MCF 10A (cell line): Measurements from ENCODE around the gene ACTL8. TPM values are rescaled to one million over a fixed set of nuclear protein-coding genes. Genes with fewer than 3 reads are reported as not detected.

Experiments used
- BruUV-seq: library from RNA; stranded (reverse); fragments of 400-500 nt; replicated peaks from 2 replicates; lab custom pipeline; 2021; lab: Mats Ljungman, UMichigan
- CTCF ChIA-PET: fragments of 300-600 bp; sonication (Branson Sonifier 250); formaldehyde crosslinking; extraction: SDS; loops from one replicate; lab custom pipeline; 2021; ENCODE audit warnings: antibody characterized with exemption, inconsistent platforms; lab: Yijun Ruan, JAX
- POLR2A ChIA-PET: fragments of 300-600, 350-650 bp; sonication (Branson Sonifier 250); formaldehyde crosslinking; extraction: SDS; loops from one replicate; lab custom pipeline; 2020; ENCODE audit warnings: antibody characterized with exemption, inconsistent platforms; lab: Yijun Ruan, JAX
- DNase-seq: peaks from one replicate; pipeline ENCODE4 v3.0.0-alpha.2; 2018; ENCODE audit not compliant: unreplicated experiment
- H3K27ac Mint-ChIP-seq: one replicate; pipeline ENCODE4 v1.8.0; 2022; ENCODE audit warnings: mild to moderate bottlenecking, low read depth, mixed read lengths; ENCODE audit not compliant: unreplicated experiment
- H3K27me3 Mint-ChIP-seq: one replicate; pipeline ENCODE4 v1.8.0; 2022; ENCODE audit warnings: mixed read lengths; ENCODE audit not compliant: insufficient read depth, unreplicated experiment
- H3K36me3 Mint-ChIP-seq: one replicate; pipeline ENCODE4 v1.8.0; 2022; ENCODE audit warnings: mild to moderate bottlenecking, moderate library complexity, mixed read lengths; ENCODE audit not compliant: insufficient read depth, unreplicated experiment
- H3K4me1 Mint-ChIP-seq: one replicate; pipeline ENCODE4 v1.8.0; 2022; ENCODE audit warnings: mixed read lengths; ENCODE audit not compliant: insufficient read depth, unreplicated experiment
- H3K4me3 Mint-ChIP-seq: one replicate; pipeline ENCODE4 v1.8.0; 2022; ENCODE audit warnings: mild to moderate bottlenecking, moderate library complexity, mixed read lengths; ENCODE audit not compliant: unreplicated experiment
- H3K9me3 Mint-ChIP-seq: one replicate; pipeline ENCODE4 v1.8.0; 2022; ENCODE audit warnings: mixed read lengths; ENCODE audit not compliant: unreplicated experiment
- CTCF ChIP-seq: fragments of 200-600 bp; IDR thresholded peaks from one replicate; pipeline ENCODE4 v1.8.0; 2022; ENCODE audit warnings: antibody characterized with exemption, mild to moderate bottlenecking; ENCODE audit not compliant: unreplicated experiment
- intact Hi-C: fragments of 100-400 bp; cut with micrococcal nuclease; formaldehyde crosslinking; loops from 2 replicates; pipeline ENCODE4 v1.14.1; 2022
- total RNA-seq: library from RNA; stranded (reverse); gene quantifications from 2 replicates; pipeline ENCODE4 v1.2.3, GENCODE V29; 2022

The ACTL8 gene
- total RNA-seq, 1 experiment from 2014 or later, result 0.23 TPM

- intact Hi-C loops, result no loop called here
- H3K4me3 Mint-ChIP-seq, result peak overlapping the region; percentile 21
- peak; percentile 84 for DNase-seq
- peak overlapping the region; percentile 90 for H3K27ac Mint-ChIP-seq
- no peaks in the 10 kb centered on the region for H3K27me3 Mint-ChIP-seq
- peaks cover 52% of the 10 kb centered on the region for H3K4me1 Mint-ChIP-seq
- ChIA-PET POLR2A (no interaction called here), CTCF (interaction anchor here (1.2 kb wide), 1 partner anchor 10 kb away, joined by 4 read pairs; no protein-coding TSS in a partner anchor)
- no peaks in the 10 kb centered on the region for H3K36me3 Mint-ChIP-seq
- no peak for TF ChIP-seq CTCF
- no TSS peak for BruUV-seq
- H3K9me3 Mint-ChIP-seq, result peaks cover 5% of the 10 kb centered on the region
Measured at GRCh38 chr1:17874231-17874630, 119.1 kb downstream of the ACTL8 start.

GRCh38 chr1:17874710-17875109 lies 119.6 kb downstream of the ACTL8 start:
- H3K27me3 Mint-ChIP-seq, result no peaks in the 10 kb centered on the region
- H3K4me1 Mint-ChIP-seq, result peaks cover 54% of the 10 kb centered on the region
- BruUV-seq, result no TSS peak
- peak overlapping the region; percentile 21 for H3K4me3 Mint-ChIP-seq
- ChIA-PET POLR2A (no interaction called here), CTCF (interaction anchor here (1.2 kb wide), 2 partner anchors 10 to 682 kb away, joined by 3 to 4 read pairs; no protein-coding TSS in a partner anchor)
- peaks cover 5% of the 10 kb centered on the region for H3K9me3 Mint-ChIP-seq
- TF ChIP-seq CTCF, result no peak
- peak; percentile 51 for DNase-seq
- intact Hi-C loops, result no loop called here
- peak overlapping the region; percentile 90 for H3K27ac Mint-ChIP-seq
- H3K36me3 Mint-ChIP-seq, result no peaks in the 10 kb centered on the region

- no peak for TF ChIP-seq CTCF
- DNase-seq, result no peak
- Mint-ChIP-seq H3K27ac (peak overlapping the region; percentile 90), H3K4me3 (no peak overlapping the region), H3K36me3 (no peaks in the 10 kb centered on the region), H3K9me3 (peaks cover 5% of the 10 kb centered on the region), H3K27me3 (no peaks in the 10 kb centered on the region), H3K4me1 (peaks cover 54% of the 10 kb centered on the region)
- CTCF ChIA-PET, result interaction anchor here (0.6 to 1.2 kb wide), 3 partner anchors 11 to 681 kb away, joined by 3 to 4 read pairs (median 3); no protein-coding TSS in a partner anchor
- POLR2A ChIA-PET, result interaction anchor here (0.6 kb wide), 1 partner anchor 15 kb away, joined by 3 read pairs; no protein-coding TSS in a partner anchor
- intact Hi-C loops, result no loop called here
- BruUV-seq, result no TSS peak
Measured at GRCh38 chr1:17875171-17875881, 120.2 kb downstream of the ACTL8 start.

GRCh38 chr1:17875882-17876280 lies 120.7 kb downstream of the ACTL8 start:
- Mint-ChIP-seq H3K9me3 (peaks cover under 1% of the 10 kb centered on the region), H3K27ac (peak overlapping the region; percentile 90), H3K36me3 (no peaks in the 10 kb centered on the region), H3K4me3 (no peak overlapping the region), H3K27me3 (no peaks in the 10 kb centered on the region), H3K4me1 (peaks cover 54% of the 10 kb centered on the region)
- no peak for DNase-seq
- no peak for TF ChIP-seq CTCF
- CTCF ChIA-PET, result interaction anchor here (1.2 kb wide), 1 partner anchor 681 kb away, joined by 3 read pairs; no protein-coding TSS in a partner anchor
- no TSS peak for BruUV-seq
- POLR2A ChIA-PET, result interaction anchor here (0.6 kb wide), 1 partner anchor 14 kb away, joined by 3 read pairs; no protein-coding TSS in a partner anchor
- intact Hi-C loops, result no loop called here
